ENCODE results near the gene DOC2A. TPM values are rescaled to one million over a fixed set of nuclear protein-coding genes. Genes with fewer than 3 reads are reported as not detected.

The DOC2A gene
- total RNA-seq, 1 donor: not detected

- no peak overlapping the region for H3K4me3 ChIP-seq (ENCODE audit: low read depth, low read length)
- no peak for DNase-seq (ENCODE audit: low read depth)
- no peak for TF ChIP-seq CTCF (IDR thresholded peaks at IDR 0.05; ENCODE audit: insufficient read depth, low read length)
Observed at GRCh38 chr16:30027588-30028437, 17.0 kb upstream of the DOC2A start.

- no peak for TF ChIP-seq CTCF (IDR thresholded peaks at IDR 0.05; ENCODE audit: insufficient read depth, low read length)
- no peak overlapping the region for H3K4me3 ChIP-seq (ENCODE audit: low read depth, low read length)
- no peak for DNase-seq (ENCODE audit: low read depth)
Observed at GRCh38 chr16:30026449-30026848, 15.6 kb upstream of the DOC2A start.

DNA sequence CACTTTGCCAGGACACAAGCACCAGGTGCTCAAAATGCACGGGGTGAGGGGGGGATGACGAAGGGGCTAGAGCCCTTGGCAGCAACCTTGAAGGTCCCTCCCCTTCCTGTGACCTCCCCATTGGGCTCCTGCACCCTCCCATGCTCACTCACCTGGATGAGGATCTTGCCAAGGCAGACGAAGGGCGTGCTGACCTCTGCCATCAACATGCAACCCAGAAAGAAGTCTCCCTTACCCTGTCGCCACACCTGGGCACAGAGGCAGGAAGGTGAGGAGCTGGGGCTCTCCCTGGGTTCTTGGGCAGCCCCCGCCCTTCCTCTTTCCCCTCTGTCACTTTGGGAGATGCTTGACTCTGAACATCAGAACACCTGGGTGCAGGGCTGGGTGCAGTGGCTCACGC, 14.7 kb upstream of the DOC2A start:
- H3K4me3 ChIP-seq (ENCODE audit: low read depth, low read length): no peak overlapping the region
- TF ChIP-seq CTCF (IDR thresholded peaks at IDR 0.05; ENCODE audit: insufficient read depth, low read length): no peak
- no peak for DNase-seq (ENCODE audit: low read depth)

GRCh38 chr16:30025156-30025555, 14.3 kb upstream of the DOC2A start:
- DNase-seq (ENCODE audit: low read depth): no peak
- no peak overlapping the region for H3K4me3 ChIP-seq (ENCODE audit: low read depth, low read length)
- no peak for TF ChIP-seq CTCF (IDR thresholded peaks at IDR 0.05; ENCODE audit: insufficient read depth, low read length)

GRCh38 chr16:30024451-30024850, 13.6 kb upstream of the DOC2A start:
- TF ChIP-seq CTCF (IDR thresholded peaks at IDR 0.05; ENCODE audit: insufficient read depth, low read length): no peak
- no peak for DNase-seq (ENCODE audit: low read depth)
- no peak overlapping the region for H3K4me3 ChIP-seq (ENCODE audit: low read depth, low read length)

GRCh38 chr16:30023586-30023985, 12.8 kb upstream of the DOC2A start:
- no peak for DNase-seq (ENCODE audit: low read depth)
- no peak for TF ChIP-seq CTCF (IDR thresholded peaks at IDR 0.05; ENCODE audit: insufficient read depth, low read length)

DNA sequence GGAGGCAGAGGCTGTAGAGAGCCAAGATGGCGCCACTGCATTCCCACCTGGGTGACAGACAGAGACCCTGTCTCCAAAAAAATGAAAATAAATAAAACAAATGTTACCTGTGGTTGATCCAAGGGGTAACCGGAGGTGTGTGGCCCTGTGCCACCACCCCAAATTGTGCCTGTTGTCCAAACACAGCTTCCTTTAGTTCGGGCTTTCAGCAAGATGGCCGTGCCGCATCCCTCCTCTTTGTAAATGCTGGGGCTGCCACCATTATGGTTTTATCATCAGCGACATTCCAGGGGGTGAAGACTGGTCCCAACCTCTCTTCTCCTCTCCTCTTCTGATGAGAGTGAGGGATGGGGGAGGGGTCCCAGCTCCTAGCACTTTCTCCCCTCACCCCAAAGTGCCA, 12.1 kb upstream of the DOC2A start, which contains the start of gene C16orf92:
Gene C16orf92 (plus strand): TSS at position 312 of the 400 bp plus-strand sequence. CDS start 143 bp downstream, outside the sequence.
- H3K4me3 ChIP-seq (ENCODE audit: low read depth, low read length): no peak within 1 kb of the TSS
- DNase-seq (ENCODE audit: low read depth): no peak
- no peak for TF ChIP-seq CTCF (IDR thresholded peaks at IDR 0.05; ENCODE audit: insufficient read depth, low read length)

More at GRCh38 chr16:30023586-30023985, 12.8 kb upstream of the DOC2A start:
- no peak overlapping the region for H3K4me3 ChIP-seq (ENCODE audit: low read depth, low read length)

All from fibroblast of the aortic adventitia (primary cell).